ENCODE measurements around the gene GFOD1.
"Not testable (repeated sequence)": the region's sequence is repeated elsewhere in the genome, so short reads cannot be mapped to it uniquely, and the experiment has no call there.

The GFOD1 gene

GRCh38 chr6:13400772-13401171 lies 86.6 kb downstream of the GFOD1 start:
- no peak for DNase-seq

- no peak for DNase-seq
These were observed 88.9 kb downstream of the GFOD1 start for GRCh38 chr6:13398421-13398994.

GRCh38 chr6:13398069-13398381 lies 89.4 kb downstream of the GFOD1 start:
- no peak for DNase-seq

GRCh38 chr6:13397359-13398068 lies 89.9 kb downstream of the GFOD1 start:
- DNase-seq = no peak

GRCh38 chr6:13396241-13396792 lies 91.1 kb downstream of the GFOD1 start:
- no peak for DNase-seq

GRCh38 chr6:13395272-13396237 lies 91.8 kb downstream of the GFOD1 start:
- DNase-seq = no peak

- no peak for DNase-seq
These were observed 94.9 kb downstream of the GFOD1 start for GRCh38 chr6:13392462-13392861.

GRCh38 chr6:13391537-13391936 lies 95.9 kb downstream of the GFOD1 start:
- DNase-seq = no peak

GRCh38 chr6:13390658-13391057 lies 96.7 kb downstream of the GFOD1 start:
- no peak for DNase-seq

- not testable (repeated sequence) for DNase-seq
These were observed 98.2 kb downstream of the GFOD1 start for GRCh38 chr6:13389237-13389636.

GRCh38 chr6:13388769-13389168 lies 98.6 kb downstream of the GFOD1 start:
- DNase-seq = not testable (repeated sequence)

GRCh38 chr6:13384966-13385365 lies 102.4 kb downstream of the GFOD1 start:
- no peak for DNase-seq

GRCh38 chr6:13384506-13384905 lies 102.9 kb downstream of the GFOD1 start:
- DNase-seq = no peak

GRCh38 chr6:13383328-13384163 lies 103.9 kb downstream of the GFOD1 start:
- no peak for DNase-seq

GRCh38 chr6:13380761-13381160 lies 106.6 kb downstream of the GFOD1 start:
- DNase-seq = no peak

GRCh38 chr6:13378669-13379590 lies 108.5 kb downstream of the GFOD1 start:
- no peak for DNase-seq

GRCh38 chr6:13377054-13377758 lies 110.2 kb downstream of the GFOD1 start:
- DNase-seq = no peak

GRCh38 chr6:13375360-13375878 lies 112.0 kb downstream of the GFOD1 start:
- DNase-seq = no peak

GRCh38 chr6:13373919-13374318 lies 113.5 kb downstream of the GFOD1 start:
- no peak for DNase-seq

- DNase-seq = no peak
These were observed 113.9 kb downstream of the GFOD1 start for GRCh38 chr6:13373488-13373886.
